ENCODE measurements around the gene FPR2.

- no peak for TF ChIP-seq CTCF (conservative IDR thresholded peaks at IDR 0.05; ENCODE audit: low read length)
- TF ChIP-seq EZH2phosphoT487 (IDR thresholded peaks at IDR 0.05; ENCODE audit: borderline replicate concordance, low read depth, low read length) = no peak
These were observed 6.2 kb upstream of the FPR2 start for GRCh38 chr19:51754770-51755169.
